Astrocyte of the spinal cord (primary cell): Measurements from ENCODE around the gene FLRT2.

ENCODE experiments used
- DNase-seq: peaks from one replicate; pipeline ENCODE4 v3.0.0; 2011; ENCODE audit warnings: low read depth, low spot score
- H3K4me3 ChIP-seq: 2 replicates; pipeline ENCODE4 v1.5.1; 2011; ENCODE audit warnings: low read depth, mild to moderate bottlenecking, low read length, moderate library complexity
- CTCF ChIP-seq: IDR thresholded peaks from 2 replicates; pipeline ENCODE4 v1.5.1; 2012; ENCODE audit warnings: low read depth, mild to moderate bottlenecking, low read length, inconsistent platforms
- in situ Hi-C: cut with HindIII; loops from 2 replicates; pipeline ENCODE4 v1.10.0; 2017; ENCODE audit warnings: low sequenced_read_pairs

The FLRT2 gene

GRCh38 chr14:85596562-85596961 is 66.6 kb downstream of the FLRT2 start:
- in situ Hi-C loops: no loop called here
- DNase-seq: no peak
- no peak overlapping the region for H3K4me3 ChIP-seq
- no peak for TF ChIP-seq CTCF

DNA sequence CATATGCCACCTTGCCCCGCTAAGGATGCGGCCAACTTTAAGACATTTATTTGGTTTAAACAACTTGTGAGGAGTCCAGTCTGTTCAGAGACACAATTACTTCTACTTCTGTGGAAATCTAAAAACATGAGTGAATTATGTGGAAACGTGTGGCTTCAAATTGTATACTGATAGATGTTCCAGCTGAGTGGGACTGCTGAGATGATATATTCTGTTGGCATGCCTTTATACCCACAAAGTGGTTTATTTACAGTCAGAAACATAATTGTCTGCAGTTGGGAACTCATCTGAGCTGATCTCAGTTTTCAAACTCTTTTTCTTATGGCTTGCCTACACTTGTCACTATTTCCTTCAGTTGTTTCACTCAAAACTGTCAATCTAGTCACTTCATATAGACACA is 67.8 kb downstream of the FLRT2 start:
- TF ChIP-seq CTCF: no peak
- in situ Hi-C loops: no loop called here
- no peak overlapping the region for H3K4me3 ChIP-seq
- DNase-seq: no peak

DNA sequence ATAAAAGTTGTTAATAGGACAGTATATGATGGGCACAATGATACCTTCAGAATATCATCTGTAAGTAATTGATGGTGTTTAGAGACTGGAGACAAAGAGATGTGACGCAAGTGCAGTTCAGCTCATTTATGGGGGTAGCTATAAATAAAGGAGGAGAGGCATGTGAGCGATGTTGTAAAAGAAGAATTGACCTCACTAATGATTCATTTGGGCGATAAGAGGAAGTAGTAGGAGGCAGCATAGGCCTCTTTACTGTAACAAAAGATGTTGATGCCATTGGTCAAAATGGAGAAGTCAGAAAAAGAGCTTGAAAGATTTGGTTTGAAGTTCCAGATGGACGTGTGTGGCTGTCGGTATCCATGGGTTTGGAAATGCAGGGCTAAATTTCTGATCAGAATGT is 70.0 kb downstream of the FLRT2 start:
- no peak for TF ChIP-seq CTCF
- no peak for DNase-seq
- no peak overlapping the region for H3K4me3 ChIP-seq
- in situ Hi-C loops: no loop called here

DNA sequence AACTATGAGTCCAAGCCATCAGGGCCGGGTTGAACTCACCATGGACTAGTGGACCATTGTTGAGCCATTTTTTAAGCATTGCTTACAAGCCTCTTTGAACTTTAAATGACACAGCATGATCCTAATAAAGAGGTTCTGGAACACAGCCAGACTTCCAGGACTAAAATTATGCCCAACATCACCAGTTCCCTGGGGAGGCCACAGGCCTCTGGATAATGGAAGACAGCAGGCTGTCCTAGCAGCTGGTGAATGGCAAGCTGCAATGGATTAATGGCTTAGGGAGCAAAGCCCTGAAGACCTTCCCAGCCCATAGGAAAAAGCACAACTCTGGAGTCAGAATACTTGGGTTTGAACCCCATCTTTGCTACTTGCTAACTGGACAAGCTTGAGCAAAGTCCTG is 71.3 kb downstream of the FLRT2 start:
- in situ Hi-C loops: no loop called here
- TF ChIP-seq CTCF: no peak
- no peak for DNase-seq
- no peak overlapping the region for H3K4me3 ChIP-seq

DNA sequence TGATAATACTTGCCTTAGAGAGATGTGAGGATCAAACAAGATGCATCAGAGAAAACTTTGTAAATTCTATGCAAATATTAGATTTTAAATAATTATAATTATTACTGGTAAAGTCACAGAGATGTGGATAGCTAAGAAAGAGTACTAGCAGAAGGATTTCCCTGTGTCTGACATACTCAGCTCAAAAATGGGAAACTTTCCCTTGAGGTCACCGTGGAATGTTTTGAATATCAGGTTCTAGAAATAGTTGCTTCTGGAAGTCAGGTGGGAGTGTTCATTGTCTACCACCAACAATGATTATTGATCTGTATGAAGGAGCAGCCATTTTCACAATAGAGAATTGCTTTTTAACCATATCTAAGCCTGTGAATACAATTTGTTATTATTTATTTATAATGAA is 71.7 kb downstream of the FLRT2 start:
- TF ChIP-seq CTCF: no peak
- no peak overlapping the region for H3K4me3 ChIP-seq
- DNase-seq: no peak
- in situ Hi-C loops: no loop called here

GRCh38 chr14:85602345-85602744 is 72.4 kb downstream of the FLRT2 start:
- DNase-seq: no peak

More at GRCh38 chr14:85602345-85602744, 72.4 kb downstream of the FLRT2 start:
- TF ChIP-seq CTCF: no peak
- H3K4me3 ChIP-seq: no peak overlapping the region
- in situ Hi-C loops: no loop called here
